ENCODE measurements around the gene LCN1.
"Not testable (repeated sequence)": the region's sequence is repeated elsewhere in the genome, so short reads cannot be mapped to it uniquely, and the experiment has no call there.

LCN1 gene

GRCh38 chr9:135512904-135513303, 8.3 kb upstream of the LCN1 start:
- no peak overlapping the region for H3K4me2 ChIP-seq (ENCODE audit: low read length)
- H3K4me3 ChIP-seq (ENCODE audit: low read length): no peak overlapping the region

GRCh38 chr9:135513351-135513846, 7.8 kb upstream of the LCN1 start:
- Histone ChIP-seq H3K4me2 (ENCODE audit: low read length) (no peak overlapping the region), H3K4me1 (ENCODE audit: control insufficient read depth, low read length) (no peaks in the 10 kb centered on the region), H4K20me1 (ENCODE audit: control insufficient read depth, insufficient read depth, low read depth, low read length) (no peaks in the 10 kb centered on the region), H3K9me3 (ENCODE audit: control insufficient read depth, insufficient read depth, low read length) (no peaks in the 10 kb centered on the region; the same call in 1 of the 2 replicates), H3K27ac (ENCODE audit: low read depth, low read length) (no peak overlapping the region), H3K36me3 (ENCODE audit: control insufficient read depth, low read length) (no peaks in the 10 kb centered on the region), H3K79me2 (ENCODE audit: control insufficient read depth, low read length) (no peaks in the 10 kb centered on the region), H3K9me2 (replicated peaks; ENCODE audit: control insufficient read depth, low read length) (no peaks in the 10 kb centered on the region), H3F3A (ENCODE audit: control insufficient read depth, insufficient read depth) (no peaks in the 10 kb centered on the region), H3K4me3 (ENCODE audit: low read length) (no peak overlapping the region), H3K27me3 (ENCODE audit: control insufficient read depth, low read length) (no peaks in the 10 kb centered on the region)
- TF ChIP-seq EZH2phosphoT487 (IDR thresholded peaks at IDR 0.05; ENCODE audit: borderline replicate concordance, low read length) (no peak), CTCF (IDR thresholded peaks at IDR 0.05; ENCODE audit: low read depth, low read length, poor library complexity, severe bottlenecking) (no peak)

More at GRCh38 chr9:135512904-135513303, 8.3 kb upstream of the LCN1 start:
- no peaks in the 10 kb centered on the region for H3K9me2 ChIP-seq (replicated peaks; ENCODE audit: control insufficient read depth, low read length)
- H3K9me3 ChIP-seq (ENCODE audit: control insufficient read depth, insufficient read depth, low read length): no peaks in the 10 kb centered on the region; the same call in 1 of the 2 replicates
- no peaks in the 10 kb centered on the region for H4K20me1 ChIP-seq (ENCODE audit: control insufficient read depth, insufficient read depth, low read depth, low read length)
- no peaks in the 10 kb centered on the region for H3K79me2 ChIP-seq (ENCODE audit: control insufficient read depth, low read length)
- TF ChIP-seq EZH2phosphoT487 (IDR thresholded peaks at IDR 0.05; ENCODE audit: borderline replicate concordance, low read length) (no peak), CTCF (IDR thresholded peaks at IDR 0.05; ENCODE audit: low read depth, low read length, poor library complexity, severe bottlenecking) (no peak)
- H3K27me3 ChIP-seq (ENCODE audit: control insufficient read depth, low read length): no peaks in the 10 kb centered on the region
- H3K36me3 ChIP-seq (ENCODE audit: control insufficient read depth, low read length): no peaks in the 10 kb centered on the region
- no peaks in the 10 kb centered on the region for H3K4me1 ChIP-seq (ENCODE audit: control insufficient read depth, low read length)
- H3K27ac ChIP-seq (ENCODE audit: low read depth, low read length): no peak overlapping the region
- no peaks in the 10 kb centered on the region for H3F3A ChIP-seq (ENCODE audit: control insufficient read depth, insufficient read depth)

GRCh38 chr9:135513906-135514305, 7.3 kb upstream of the LCN1 start:
- H3K4me2 ChIP-seq (ENCODE audit: low read length); H3K9me2 ChIP-seq (replicated peaks; ENCODE audit: control insufficient read depth, low read length); H3K4me1 ChIP-seq (ENCODE audit: control insufficient read depth, low read length); H3K4me3 ChIP-seq (ENCODE audit: low read length); H3F3A ChIP-seq (ENCODE audit: control insufficient read depth, insufficient read depth); H3K36me3 ChIP-seq (ENCODE audit: control insufficient read depth, low read length); H3K9me3 ChIP-seq (ENCODE audit: control insufficient read depth, insufficient read depth, low read length); H3K27me3 ChIP-seq (ENCODE audit: control insufficient read depth, low read length); H4K20me1 ChIP-seq (ENCODE audit: control insufficient read depth, insufficient read depth, low read depth, low read length); H3K79me2 ChIP-seq (ENCODE audit: control insufficient read depth, low read length); H3K27ac ChIP-seq (ENCODE audit: low read depth, low read length): not testable (repeated sequence)

GRCh38 chr9:135514342-135515082, 6.7 kb upstream of the LCN1 start:
- Histone ChIP-seq H3K36me3 (ENCODE audit: control insufficient read depth, low read length) (no peaks in the 10 kb centered on the region), H3F3A (ENCODE audit: control insufficient read depth, insufficient read depth) (no peaks in the 10 kb centered on the region), H3K27ac (ENCODE audit: low read depth, low read length) (no peak overlapping the region), H3K9me3 (ENCODE audit: control insufficient read depth, insufficient read depth, low read length) (no peaks in the 10 kb centered on the region), H3K4me2 (ENCODE audit: low read length) (no peak overlapping the region), H4K20me1 (ENCODE audit: control insufficient read depth, insufficient read depth, low read depth, low read length) (no peaks in the 10 kb centered on the region), H3K9me2 (replicated peaks; ENCODE audit: control insufficient read depth, low read length) (no peaks in the 10 kb centered on the region), H3K4me3 (ENCODE audit: low read length) (no peak overlapping the region), H3K4me1 (ENCODE audit: control insufficient read depth, low read length) (no peaks in the 10 kb centered on the region), H3K79me2 (ENCODE audit: control insufficient read depth, low read length) (no peaks in the 10 kb centered on the region), H3K27me3 (ENCODE audit: control insufficient read depth, low read length) (no peaks in the 10 kb centered on the region)
- no peak for TF ChIP-seq CTCF (IDR thresholded peaks at IDR 0.05; ENCODE audit: low read depth, low read length, poor library complexity, severe bottlenecking)
- no peak for TF ChIP-seq EZH2phosphoT487 (IDR thresholded peaks at IDR 0.05; ENCODE audit: borderline replicate concordance, low read length)

Data from DOHH2 (cell line).